Effector CD4-positive, alpha-beta T cell (primary cell): ENCODE results near the gene PDLIM5.
"Not testable (repeated sequence)": the region's sequence is repeated elsewhere in the genome, so short reads cannot be mapped to it uniquely, and the experiment has no call there.

ENCODE experiments used
- DNase-seq: peaks from one replicate; pipeline ENCODE4 v3.0.0-alpha.2; 2020
- total RNA-seq: gene quantifications from one replicate; lab custom pipeline; 2026; lab: John Stamatoyannopoulos, UW

Gene PDLIM5, protein sequence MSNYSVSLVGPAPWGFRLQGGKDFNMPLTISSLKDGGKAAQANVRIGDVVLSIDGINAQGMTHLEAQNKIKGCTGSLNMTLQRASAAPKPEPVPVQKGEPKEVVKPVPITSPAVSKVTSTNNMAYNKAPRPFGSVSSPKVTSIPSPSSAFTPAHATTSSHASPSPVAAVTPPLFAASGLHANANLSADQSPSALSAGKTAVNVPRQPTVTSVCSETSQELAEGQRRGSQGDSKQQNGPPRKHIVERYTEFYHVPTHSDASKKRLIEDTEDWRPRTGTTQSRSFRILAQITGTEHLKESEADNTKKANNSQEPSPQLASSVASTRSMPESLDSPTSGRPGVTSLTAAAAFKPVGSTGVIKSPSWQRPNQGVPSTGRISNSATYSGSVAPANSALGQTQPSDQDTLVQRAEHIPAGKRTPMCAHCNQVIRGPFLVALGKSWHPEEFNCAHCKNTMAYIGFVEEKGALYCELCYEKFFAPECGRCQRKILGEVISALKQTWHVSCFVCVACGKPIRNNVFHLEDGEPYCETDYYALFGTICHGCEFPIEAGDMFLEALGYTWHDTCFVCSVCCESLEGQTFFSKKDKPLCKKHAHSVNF
- 26.8 reads per million, percentile 53 among the genes with 10 or more reads in this experiment for total RNA-seq

DNA sequence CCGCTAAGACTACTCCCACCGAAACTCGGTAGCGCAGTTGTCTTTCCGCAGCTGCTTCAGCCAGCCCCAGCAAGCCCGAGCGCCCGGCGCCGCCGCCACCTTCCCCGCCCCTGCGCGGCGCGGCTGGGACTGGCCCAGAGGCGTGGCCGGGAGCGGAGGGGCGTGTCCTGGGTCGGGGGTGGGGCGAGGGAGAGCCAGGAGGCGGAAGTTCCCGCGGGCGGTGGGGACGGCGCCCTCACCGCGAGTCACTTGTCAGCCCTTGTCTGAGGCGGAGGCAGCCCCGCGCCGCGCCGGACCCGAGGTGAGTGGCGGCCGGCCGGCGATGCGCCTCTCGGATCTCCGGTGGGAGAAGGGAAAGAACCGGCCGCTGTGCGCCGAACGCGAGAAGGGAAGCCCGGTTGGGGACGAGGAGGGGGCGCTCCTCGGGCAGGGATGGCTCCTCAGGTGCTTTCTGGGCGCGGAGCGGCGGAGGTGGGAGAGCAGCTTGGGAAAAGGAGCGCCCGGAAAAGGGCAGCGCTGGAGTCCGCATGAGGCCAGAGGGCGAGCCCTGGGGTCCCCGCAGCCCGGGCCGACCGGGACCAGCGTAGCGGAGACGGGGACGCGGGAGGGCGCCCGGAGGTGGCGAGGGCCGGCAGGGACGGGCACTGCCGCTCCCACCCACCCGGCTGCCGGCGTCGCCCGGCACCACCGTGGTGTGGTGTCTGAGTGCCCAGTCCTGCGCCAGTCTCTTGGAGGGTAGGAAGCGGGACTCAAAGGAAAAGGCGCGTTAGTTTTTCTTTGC, at the start of gene PDLIM5:
PDLIM5 (plus strand) TSS at position 248 of the 781 bp plus-strand sequence. CDS start 3,347 bp downstream, outside the sequence.
- peak; percentile 82 for DNase-seq

DNA sequence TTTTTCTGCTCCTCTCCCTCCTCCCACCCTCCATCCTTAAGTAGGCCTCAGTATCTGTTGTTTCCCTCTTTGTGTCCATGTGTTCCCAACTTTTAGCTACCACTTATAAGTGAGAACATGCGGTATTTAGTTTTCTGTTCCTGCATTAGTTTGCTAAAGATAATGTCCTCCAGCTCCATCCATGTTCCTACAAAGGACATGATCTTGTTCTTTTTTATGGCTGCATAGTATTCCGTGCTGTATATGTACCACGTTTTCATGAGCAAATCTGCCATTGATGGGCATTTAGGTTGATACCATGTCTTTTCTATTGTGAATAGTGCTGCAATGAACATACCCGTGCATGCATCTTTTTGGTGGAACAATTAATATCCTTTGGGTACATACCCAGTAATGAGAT, 49.3 kb upstream of the PDLIM5 start:
- DNase-seq = not testable (repeated sequence)

DNA sequence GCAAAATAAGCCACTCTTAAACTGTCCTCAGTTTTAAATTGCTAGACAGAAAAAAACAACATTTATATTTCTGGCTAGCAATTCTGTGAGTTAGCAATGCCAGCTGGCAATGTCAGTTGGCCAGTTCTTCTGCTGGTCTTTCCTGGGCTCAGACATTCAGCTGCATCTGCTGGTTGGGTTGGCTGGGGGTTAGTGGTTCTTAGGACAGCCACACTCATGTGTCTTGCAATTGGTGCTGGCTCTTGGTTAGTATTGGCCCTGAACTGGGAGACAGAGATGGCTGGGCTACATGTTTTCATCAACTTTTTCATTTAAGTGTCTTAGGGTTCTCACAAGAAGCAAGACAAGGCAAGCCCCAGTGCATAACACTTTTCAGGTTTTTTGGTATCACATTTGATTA, 48.0 kb upstream of the PDLIM5 start:
- DNase-seq = no peak

DNA sequence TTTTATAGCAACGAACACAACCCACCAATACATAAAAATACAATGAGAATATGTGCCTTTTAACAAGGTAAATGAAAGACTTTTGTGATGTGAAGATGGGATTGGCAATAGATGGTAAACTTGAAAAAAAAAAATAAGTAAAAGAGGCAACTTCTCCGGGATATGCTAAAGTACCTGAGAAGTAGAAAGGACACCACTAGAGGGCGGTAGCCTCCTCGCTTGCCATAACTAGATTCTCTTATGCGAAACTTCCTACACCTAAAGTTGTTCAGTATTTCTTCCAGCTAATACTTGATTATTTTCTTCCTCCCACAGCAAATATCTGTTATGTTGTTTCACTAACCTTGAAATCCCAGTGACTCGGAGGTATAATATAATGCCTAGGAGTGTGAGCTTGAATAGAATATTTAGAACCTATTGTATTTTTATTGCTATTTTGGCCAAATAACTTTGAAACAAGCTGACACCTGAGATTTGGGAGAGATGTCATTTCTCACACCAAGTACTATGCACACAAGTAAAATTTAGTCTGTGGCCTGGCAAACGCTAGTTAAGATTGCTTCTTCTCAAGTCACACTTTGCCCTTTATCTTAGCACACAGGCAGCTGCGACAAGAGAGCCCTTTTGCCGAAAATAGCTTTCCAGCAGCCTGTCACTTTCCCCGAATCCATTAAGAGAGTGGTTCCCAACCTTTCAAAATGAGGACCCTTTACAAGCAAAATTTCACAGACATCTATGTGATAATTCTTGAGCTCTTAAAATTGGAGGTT, 44.9 kb upstream of the PDLIM5 start:
- DNase-seq = peak; percentile 42

DNA sequence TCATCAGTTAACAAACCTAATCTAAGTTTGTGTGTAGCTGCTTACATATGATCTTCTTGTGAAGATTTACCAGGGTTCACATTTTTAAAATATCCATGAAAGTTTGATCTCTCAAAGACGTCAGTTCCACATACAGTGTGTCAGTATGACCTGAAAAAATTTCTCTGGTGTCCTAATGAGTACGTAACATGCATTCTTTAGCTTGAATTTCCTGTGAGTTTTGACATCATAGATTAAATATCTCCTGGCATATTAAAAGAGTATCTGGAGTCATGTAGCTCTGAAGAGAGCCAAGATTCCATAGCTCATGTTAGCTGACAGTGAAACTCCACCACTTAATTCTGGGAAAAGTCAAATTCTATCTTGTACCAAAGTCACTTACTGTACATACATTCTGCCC, 43.9 kb upstream of the PDLIM5 start:
- DNase-seq = no peak

DNA sequence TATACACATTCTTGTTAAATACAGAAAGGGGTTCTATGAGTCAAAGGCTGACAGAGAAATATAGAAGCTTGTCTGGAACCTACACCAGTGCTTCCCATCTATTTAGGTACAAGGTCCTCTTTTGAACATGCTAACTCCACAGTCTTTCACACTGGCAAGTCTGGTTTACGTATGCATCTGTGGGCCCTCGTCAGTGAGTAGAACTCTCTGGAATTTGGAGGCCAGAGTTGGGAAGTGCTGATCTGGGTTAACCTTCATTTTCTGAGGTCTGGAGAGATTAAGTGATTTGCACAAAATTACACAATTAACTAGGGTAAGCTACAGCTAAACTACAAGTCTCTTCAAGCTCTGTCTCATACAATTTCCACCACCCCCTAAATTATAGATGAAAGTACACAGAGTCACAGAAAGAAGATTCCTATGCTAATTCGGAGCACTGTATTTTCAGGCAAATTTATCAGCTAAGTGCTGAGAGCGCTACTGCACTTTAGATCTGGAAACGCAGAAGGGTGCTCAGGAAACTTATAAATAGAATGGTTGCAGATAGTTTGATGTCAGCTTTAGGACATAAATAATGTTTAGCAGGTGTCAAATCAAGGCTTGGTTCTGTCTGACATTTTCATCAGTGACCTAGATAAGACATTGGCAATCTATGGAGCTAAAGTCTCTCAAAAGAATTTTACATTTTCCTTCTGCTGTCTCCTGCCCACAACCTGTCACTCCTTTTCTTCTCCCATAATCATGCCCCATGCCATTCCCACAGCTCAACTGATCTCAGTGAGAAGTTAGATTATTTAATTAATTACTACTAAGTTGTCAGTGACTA, 43.0 kb upstream of the PDLIM5 start:
- no peak for DNase-seq

DNA sequence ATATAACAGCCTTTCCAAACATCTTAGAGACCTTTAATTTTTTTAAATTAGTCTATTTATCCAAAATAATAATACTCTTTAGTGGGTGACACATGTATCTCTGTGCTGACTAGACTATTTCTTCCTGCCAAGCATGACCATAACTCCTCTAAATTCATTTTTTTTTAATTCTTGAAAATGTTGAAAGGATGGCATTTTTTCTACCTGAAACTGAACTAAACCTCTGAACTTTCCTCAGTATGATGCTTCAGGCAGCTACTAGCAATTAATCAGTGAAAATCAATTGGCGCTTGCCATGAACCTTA, 42.4 kb upstream of the PDLIM5 start:
- no peak for DNase-seq

DNA sequence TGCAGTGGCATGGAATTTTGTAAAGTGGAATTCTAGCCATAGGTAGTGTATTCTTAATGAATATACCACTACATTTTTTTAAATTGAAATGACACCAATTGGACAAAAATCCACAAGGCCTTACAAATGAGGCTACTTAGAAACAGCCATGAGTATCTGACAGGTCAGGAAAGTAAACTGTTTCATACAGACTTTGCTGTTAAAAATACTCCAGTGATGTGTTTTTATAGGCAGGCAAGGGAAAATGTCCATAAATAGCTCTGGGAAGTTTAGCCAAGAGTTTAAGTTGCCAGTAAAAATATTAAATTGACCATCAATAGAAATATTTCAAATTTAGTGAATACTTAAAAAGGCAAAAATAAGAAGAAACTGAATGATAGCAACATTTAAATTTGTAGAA, 41.8 kb upstream of the PDLIM5 start:
- no peak for DNase-seq

DNA sequence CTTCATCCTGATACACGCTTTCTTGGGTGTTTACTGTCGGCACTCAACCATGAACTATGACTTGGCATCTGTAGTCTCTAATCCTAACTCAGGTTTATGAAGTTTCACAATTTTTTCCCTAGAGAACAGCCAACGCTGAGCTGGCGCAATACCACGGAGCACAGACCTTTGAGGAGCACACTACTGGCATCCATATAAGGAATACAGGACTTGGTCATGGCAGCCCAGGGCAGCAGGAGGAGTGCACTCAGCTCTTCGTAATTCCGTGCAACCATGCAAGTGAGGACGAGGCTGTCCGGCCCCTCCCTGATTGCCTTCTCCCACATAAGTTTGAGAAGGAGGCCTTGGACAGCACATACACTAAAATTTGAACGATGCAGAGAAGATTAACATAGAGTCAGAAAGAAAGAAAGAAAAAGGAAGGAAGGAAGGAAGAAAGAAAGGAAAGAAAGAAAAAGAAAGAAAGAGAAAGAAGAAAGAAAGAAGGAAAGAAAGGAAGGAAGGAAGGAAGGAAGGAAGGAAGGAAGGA, 41.0 kb upstream of the PDLIM5 start:
- DNase-seq = no peak

DNA sequence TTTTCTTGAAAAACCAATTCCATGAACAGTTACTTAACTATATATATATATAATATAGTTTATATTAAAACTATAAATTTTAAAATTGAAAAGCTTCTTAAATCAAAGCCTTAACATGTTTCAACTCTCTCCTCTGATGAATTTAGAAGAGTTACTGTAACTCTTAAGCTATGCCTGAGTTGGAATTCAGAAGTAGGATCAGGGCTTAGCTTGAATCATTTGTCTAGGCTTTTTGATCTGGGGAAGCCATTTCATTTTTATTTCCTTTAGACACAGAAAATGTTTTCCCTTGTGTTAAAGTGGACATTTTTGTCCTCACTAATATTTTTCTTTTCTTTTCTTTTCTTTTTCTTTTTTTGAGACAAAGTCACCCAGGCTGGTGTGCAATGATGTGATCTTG, 40.4 kb upstream of the PDLIM5 start:
- DNase-seq = no peak

DNA sequence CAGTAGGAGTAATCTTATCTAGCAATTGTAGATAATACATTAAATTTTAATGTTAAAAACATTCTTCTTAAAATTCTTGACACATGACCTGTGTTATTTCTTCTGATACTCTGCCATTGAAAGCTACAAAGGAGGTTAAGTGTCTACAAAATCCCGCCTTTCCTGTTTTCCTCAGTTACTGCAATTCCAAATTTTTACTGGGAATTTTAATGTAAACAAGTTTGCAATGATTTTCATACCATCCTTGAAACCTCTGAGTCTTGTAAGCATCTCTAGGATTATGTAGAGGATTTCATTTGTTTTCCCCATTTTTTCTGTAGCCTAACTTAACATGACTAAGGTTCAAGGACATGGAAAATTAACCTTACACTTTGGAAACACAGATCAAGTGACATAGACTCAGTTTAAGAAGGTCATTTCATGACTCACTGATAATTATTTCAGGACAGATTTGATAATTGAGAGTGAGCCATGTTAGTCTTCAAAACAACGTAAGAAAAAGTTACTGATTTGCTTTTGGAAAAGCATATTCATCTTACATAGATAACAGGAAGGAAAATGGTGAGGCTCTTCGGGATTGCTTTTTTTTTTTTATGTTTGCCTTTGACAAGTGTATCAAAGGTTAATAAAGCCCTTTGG, 39.6 kb upstream of the PDLIM5 start:
- DNase-seq = no peak

DNA sequence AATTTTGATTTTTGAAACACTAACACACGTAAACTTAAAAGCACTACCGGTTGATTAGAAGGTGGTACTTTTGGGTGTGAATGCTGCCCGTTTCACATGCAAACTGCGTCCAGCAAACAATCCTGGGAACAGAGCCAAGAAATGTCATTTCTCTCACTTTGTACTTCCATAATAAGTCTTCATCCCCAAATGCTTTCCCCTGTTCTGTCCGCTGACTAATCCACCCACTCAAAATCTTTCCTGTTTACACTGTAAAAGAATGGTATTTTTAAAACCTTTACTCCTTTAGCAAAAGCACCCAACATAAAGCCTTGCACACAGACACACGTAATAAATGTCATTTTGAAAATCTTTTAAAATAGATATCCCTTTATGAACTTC, 39.1 kb upstream of the PDLIM5 start:
- DNase-seq = no peak

DNA sequence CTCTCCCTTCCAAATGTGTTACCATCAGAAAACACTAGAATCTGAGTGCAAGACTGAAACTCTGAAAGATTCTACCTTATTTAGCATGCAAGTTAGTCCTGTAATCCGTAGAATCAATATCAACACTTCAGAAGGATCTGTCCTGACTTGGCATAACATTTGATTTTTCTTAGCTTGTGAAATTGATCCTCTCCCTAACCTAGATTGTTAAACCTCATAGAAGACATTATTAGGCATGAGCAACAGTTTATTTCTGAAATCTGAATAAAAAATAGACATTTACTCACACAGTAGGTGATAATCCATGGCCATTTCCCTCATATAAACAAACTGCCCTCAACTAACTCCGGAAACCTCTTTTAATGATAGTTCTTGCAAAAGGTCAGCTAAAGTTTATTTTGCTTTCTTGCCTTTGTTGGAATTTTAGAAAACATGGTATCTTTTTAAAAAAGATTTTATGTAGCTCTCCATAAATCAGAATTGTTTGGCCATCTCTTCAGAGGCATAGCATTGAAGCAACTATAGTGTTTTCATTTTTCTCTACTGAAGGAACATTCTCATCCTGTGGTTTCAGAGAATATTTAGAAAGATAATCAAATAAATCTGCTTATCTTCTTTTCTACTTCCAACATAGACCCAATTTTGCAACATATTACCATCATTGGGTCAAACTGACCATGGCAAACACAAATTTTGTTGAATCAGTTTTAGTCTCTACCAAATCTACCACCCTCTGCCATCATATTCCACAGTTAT, 38.5 kb upstream of the PDLIM5 start:
- no peak for DNase-seq

DNA sequence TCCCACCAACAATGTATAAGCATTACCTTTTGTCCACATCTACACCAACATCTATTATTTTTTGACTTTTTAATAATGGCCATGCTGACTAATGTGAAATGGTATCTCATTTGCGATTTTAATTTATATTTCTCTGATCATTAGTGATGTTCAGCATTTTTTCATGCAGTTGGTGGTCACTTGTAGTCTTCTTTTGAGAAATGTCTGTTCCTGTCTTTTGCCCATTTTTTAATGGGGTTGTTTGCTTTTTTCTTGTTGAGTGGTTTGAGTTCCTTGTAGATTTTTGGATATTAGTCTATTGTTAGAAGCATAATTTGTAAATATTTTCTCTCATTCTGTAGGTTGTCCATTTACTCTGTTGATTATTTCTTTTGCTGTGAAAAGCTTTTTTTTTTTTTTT, 36.8 kb upstream of the PDLIM5 start:
- DNase-seq = no peak

DNA sequence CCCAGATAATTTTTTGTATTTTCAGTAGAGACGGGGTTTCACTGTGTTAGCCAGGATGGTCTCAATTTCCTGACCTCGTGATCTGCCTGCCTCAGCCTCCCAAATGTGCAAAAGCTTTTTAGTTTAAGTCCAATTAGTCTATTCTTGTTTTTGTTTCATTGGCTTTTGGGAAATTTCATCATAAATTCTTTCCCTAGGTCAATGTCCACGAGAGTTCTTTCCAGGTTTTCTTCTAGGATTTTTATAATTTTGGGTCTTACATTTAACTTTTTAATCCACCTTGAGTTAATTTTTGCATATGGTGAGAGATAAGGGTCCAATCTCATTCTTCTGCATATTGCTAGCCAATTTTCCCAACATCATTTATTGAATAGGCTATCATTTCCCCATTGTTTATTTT, 36.3 kb upstream of the PDLIM5 start:
- no peak for DNase-seq

DNA sequence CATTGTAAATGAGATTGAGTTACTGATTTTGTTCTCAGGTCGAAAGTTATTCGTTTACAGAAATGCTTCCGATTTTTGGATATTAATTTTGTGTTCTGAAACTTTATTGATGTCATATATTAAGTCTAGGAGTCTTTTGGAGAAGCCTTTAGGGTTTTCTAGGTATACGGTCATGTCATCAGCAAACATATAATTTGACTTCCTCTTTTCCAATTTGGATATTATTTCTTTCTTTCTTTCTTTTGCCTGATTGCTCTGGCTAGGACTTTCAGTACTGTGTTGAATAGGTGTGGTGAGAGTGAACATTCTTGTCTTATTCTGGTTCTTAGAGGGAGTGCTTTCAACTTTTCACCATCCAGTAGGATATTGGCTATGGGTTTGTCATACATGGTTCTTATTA, 35.4 kb upstream of the PDLIM5 start:
- no peak for DNase-seq

DNA sequence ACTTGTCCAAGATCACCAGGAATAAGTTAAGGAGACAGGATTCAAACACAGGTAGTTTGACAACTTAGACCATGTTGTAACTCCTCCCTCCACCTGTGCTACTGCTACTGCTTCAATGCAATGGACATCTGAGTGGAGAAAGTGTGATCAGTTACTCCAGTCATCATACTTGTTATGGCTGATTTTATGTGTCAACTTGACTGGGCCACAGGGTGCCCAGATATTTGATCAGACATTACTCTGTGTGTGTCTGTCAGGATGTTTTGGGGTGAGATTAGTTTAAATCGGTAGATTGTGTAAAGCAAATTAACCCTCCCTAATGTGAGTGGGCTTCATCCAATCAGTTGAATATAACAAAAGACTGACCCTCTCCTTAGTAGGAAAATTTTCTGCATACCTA, 34.8 kb upstream of the PDLIM5 start:
- no peak for DNase-seq

DNA sequence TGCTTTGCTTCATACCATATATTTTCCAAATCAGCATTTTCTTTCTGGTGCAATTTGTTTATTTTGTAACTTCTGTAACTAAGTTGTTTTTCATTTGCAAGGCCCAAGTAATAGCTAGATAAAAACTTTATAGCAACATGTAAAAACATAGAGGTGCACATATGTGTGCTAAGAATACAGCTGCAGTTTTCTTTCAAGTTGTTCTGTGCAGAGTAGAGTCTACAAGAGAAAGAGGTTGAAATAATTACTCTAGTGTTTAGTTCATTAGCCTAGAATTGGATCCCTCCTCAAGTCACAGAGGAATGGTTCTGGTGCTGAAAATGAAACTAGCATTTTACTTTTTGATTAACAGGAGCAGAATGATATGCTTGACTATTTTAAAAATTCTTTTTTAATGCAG, 32.2 kb upstream of the PDLIM5 start:
- DNase-seq = no peak

DNA sequence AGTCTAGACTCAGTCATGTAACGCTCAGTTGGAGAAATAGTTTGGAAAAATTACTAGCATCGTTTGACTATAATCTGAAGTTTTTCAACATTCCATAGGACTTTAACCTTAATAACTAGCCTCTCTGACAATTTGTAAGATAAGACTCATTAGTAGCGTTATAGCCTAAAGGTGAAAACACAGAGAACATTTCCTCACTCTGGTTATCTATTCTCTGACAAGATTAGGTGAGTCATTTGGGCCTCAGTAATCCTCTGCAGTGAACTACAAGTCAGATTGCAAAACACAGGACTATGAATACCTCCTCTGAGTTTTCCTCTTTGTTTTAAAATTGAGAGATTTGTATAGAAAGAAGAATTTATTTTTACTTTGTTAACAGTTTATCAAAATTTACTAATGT, 31.8 kb upstream of the PDLIM5 start:
- no peak for DNase-seq

DNA sequence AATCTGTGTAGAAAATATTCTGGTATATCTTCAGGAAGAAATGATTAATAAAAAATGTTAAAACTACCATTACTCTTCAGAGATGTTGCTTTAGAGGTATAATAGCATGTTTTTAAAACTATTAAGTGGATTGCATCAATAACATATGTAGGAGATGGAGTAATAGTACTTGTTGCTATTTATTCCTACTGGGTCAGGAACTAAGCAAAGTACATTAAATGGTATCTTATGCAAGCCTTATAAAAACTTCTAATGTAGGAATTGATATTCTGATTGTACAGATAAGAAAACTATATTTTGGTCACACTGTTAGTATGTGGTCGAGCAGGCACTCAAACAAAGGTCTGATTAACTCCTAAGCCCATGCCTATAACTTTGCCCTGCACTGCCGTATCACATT, 31.4 kb upstream of the PDLIM5 start:
- DNase-seq = no peak

DNA sequence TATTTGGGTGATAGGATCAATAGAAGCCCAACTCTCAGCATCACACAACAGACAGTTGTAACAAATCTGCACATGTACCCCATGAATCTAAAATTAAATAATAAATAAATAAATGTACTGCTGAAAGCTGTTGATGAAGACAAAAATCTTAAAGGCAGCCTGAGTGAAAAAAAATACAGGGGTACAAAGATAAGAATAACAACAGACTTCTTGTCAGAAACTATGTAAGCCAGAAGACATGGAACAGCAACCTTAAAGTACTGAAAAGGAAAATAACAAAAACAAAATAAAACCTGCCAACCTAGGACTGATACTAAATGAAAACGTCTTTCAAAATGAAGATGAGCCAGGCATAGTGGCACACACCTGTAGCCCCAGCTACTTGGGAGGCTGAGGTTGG, 25.0 kb upstream of the PDLIM5 start:
- DNase-seq = no peak
